ENCODE results near the gene SETBP1.

SETBP1 gene

GRCh38 chr18:45050712-45051601, 370.3 kb downstream of the SETBP1 start:
- no peak for DNase-seq

DNA sequence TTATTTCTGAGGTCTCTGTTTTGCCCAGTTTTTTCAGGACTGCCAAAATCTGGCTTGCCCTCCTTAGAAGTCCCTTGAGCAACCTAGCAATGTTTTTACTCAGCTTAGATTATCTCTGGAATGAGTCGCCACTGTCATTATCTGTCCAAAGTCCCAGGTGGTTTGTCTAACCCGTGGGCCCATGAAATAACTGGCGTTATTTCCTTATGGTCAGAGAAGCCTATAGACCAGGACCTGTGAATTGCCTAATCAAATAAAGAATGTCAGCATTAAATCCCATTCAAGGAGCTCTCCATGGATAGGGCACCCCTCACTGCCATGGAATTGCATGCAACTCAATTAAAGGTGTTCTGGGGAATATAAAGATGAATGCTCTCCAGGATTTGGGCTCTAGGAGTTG, 373.9 kb downstream of the SETBP1 start:
- DNase-seq = no peak

DNA sequence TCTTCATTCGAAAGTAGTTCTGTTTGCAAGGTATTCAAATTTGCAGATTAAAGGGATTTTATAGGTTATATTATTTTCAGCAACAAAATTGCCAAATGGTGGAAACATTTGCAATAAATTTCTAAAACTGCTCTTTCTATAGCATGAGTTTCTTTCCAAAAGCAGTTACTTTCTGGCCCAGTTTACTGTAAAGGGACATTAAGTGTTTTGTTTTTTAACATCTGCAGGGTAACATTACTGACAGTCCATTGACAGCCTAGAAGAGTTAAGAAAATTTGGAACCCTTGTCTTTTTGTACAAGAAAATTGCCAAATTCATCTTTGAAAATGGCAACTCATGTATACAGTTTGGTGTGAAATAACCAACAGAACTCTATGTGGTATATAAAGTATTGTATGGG, 375.1 kb downstream of the SETBP1 start:
- DNase-seq = no peak

GRCh38 chr18:45056926-45057325, 376.2 kb downstream of the SETBP1 start:
- no peak for DNase-seq

- no peak for DNase-seq
Measured at GRCh38 chr18:45057955-45058600, 377.4 kb downstream of the SETBP1 start.

GRCh38 chr18:45059695-45060094, 379.0 kb downstream of the SETBP1 start:
- DNase-seq = no peak

- no peak for DNase-seq
Measured at GRCh38 chr18:45060102-45060501, 379.4 kb downstream of the SETBP1 start.

DNA sequence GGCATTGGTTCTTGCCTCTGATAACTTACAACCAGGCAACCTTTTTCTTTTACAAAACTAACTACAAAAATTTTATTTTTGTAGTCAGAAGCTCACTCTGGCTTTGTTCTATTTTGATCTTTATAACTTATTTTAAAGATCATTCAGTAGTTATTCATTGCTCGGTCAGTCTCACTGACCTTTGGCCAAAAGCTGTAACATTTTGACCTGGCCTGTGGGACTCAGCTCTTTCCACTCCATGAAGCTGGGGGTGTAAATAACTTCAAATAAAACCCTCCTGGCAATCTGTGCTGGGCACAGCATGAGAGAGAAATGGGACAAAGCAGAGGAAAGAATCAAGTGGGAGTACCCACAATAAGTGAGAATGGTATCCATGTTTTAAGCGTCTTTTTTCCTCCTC, 380.7 kb downstream of the SETBP1 start:
- DNase-seq = no peak

DNA sequence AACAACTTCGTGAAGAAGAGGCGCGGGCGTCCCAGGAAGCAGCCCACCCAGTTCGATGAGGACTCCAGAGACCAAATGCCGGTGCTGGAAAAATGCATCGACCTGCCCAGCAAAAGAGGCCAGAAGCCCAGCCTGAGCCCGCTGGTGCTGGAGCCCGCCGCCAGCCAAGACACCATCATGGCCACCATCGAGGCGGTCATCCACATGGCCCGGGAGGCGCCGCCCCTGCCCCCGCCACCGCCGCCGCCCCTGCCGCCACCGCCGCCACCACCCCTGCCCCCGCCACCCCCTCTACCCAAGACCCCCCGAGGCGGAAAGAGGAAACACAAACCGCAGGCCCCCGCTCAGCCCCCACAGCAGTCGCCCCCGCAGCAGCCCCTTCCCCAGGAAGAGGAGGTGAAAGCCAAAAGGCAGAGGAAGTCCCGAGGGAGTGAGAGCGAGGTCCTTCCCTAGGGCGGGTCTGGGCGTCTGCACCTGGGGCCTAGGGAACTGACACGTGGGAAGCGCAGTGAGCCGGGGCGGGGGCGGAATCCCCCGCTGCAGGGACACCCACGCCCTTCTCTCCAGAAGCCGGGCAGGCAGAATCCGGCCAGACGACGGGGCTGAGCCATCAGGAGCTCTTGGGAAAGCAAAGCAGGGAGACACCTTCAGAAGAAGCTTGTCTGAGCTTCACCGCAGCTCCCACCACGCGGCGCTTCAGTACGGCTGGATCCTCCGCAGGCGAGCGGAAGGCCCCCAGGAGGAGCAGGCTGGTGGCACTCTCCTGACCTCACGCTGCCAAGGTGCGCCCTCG, 382.8 kb downstream of the SETBP1 start:
- no peak for DNase-seq

DNA sequence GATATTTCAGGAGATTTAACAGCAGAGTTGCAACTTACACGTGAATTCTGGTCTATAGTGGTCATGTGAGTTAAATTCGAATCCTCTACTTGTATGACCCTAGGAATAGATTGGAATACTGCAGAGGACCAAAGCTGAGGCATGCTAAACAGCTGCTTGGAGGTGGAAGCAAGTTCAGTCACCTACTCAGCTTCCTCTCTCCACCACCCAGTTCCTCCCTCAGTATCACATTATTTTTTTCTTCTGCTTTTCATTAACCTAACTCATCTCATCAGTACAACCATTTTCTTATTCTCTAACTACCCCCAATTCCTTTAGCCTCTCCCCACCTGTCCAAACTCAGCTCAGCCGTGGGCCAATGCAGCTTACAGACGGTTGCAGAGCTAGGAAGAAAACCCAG, 385.5 kb downstream of the SETBP1 start:
- DNase-seq = no peak

GRCh38 chr18:45066886-45067285, 386.2 kb downstream of the SETBP1 start:
- peak; percentile 21 for DNase-seq

GRCh38 chr18:45068400-45069094, 387.9 kb downstream of the SETBP1 start:
- no peak for DNase-seq

GRCh38 chr18:45069546-45069945, 388.9 kb downstream of the SETBP1 start:
- no peak for DNase-seq

GRCh38 chr18:45071956-45072355, 391.3 kb downstream of the SETBP1 start:
- DNase-seq = no peak

DNA sequence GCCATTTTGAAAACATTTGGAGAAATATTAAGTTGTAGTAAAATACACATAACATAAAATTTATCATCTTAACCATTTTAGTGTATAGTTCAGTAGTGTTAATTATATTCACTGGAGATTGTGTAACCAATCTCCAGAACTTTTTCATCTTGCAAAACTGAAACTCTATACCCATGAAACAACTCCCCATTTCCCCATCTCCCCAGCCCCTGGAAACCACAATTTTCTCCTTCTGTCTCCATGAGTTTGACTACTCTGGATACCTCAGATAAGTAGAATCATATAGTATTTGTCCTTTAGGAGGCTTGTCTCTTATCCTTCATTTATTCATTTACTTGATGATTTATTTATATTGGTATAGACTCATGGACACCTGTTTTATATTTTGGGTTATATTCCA, 392.9 kb downstream of the SETBP1 start:
- no peak for DNase-seq

DNA sequence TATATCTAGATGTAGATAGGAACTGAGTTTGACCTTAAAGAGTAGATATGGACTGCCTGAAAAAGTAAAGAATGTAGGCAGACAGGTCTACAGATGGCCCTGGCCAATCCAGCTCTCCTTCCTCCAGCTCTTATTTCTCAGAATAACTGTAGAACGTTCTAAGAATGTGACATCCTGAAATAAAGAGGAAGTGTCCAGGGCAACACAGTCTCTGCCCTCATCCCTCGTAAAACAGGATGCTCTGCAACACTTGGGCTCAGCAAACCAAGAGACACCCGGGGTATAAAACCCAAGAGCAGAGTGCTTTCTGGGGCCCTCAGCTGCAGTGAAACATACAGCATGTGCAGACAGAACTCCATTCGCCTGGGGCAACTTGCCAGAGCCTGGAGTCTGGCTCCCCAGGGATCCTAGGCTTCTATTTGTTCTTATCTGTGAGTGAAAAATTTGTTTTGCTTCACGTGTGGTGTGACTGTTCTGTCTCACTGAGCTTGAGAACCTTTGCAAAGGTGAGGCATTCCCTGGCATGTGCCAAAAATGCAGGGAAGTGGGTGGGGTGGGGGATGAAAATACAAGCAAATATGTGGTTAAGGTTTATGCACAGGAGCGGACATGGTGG, 401.0 kb downstream of the SETBP1 start:
- DNase-seq = no peak

- DNase-seq = no peak
Measured at GRCh38 chr18:45083226-45083855, 402.7 kb downstream of the SETBP1 start.

- no peak for DNase-seq
Measured at GRCh38 chr18:45084206-45084605, 403.5 kb downstream of the SETBP1 start.

DNA sequence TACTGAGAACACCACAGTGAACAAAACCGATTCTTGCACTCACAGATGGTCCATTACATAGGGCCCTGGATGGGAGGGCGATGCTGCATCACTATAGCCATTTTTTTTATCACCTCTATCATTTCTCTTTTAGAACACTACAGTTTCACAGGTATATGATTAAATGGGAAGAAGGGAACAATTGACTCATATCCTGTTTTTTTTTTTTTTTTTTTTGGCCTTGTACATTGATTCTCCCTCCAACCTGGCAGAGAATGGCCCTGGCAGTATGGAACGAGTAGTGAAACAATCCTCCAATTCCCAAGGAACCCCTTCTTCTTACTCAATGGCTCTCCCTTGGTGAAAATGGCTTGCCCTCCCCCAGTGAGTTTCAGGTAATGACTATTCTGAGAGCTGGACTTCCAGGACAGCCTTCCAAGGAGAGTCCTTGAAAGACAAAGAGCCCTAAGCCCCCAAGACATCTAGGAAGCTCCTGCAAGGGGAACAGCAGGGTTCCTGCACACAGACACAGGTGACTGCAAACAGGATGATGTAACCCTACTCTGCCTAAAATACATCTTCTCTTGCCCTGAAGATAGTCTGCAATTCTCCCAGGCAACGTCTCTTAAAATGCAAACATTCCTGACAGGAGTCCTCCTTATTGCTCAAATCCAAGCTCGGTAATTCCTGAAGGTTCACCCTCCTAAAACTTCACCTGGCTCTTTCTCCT, 405.4 kb downstream of the SETBP1 start:
- no peak for DNase-seq

GRCh38 chr18:45086777-45087176, 406.1 kb downstream of the SETBP1 start:
- DNase-seq = no peak

- DNase-seq = no peak
Measured at GRCh38 chr18:45090526-45091140, 409.9 kb downstream of the SETBP1 start.

All from midbrain (tissue), 1 donor.